NCI-H1694 treated with DMSO at 0.1 percent for 48 hours (cell line): ENCODE data around the gene PCDHA10.

Experiments
- DNase-seq: peaks from one replicate; lab custom pipeline; 2025; lab: John Stamatoyannopoulos, UW

The PCDHA10 gene

GRCh38 chr5:140882591-140882899 lies 26.8 kb downstream of the PCDHA10 start:
- DNase-seq: no peak

- no peak for DNase-seq
Observed at GRCh38 chr5:140883373-140883772, 27.7 kb downstream of the PCDHA10 start.

- no peak for DNase-seq
Observed at GRCh38 chr5:140883927-140884697, 28.4 kb downstream of the PCDHA10 start.

GRCh38 chr5:140916325-140916724 lies 60.6 kb downstream of the PCDHA10 start:
- no peak for DNase-seq
